ENCODE results near the gene SLC9A9. TPM values are rescaled to one million over a fixed set of nuclear protein-coding genes. Genes with fewer than 3 reads are reported as not detected.

The SLC9A9 gene
- polyA plus RNA-seq, 1 experiment: 13.4 TPM

GRCh38 chr3:143819890-143820289, 28.4 kb downstream of the SLC9A9 start:
- no peak for DNase-seq (ENCODE audit: low read depth, low spot score)
- Histone ChIP-seq H3K27ac (ENCODE audit: low read depth, low read length) (no peak overlapping the region), H3K4me3 (ENCODE audit: low read depth, low read length) (no peak overlapping the region), H3K9me3 (ENCODE audit: control insufficient read depth, insufficient read depth, low read length) (no peaks in the 10 kb centered on the region), H3K27me3 (ENCODE audit: control insufficient read depth, insufficient read depth, low read length) (no peaks in the 10 kb centered on the region)
- TF ChIP-seq, protein P1, sequence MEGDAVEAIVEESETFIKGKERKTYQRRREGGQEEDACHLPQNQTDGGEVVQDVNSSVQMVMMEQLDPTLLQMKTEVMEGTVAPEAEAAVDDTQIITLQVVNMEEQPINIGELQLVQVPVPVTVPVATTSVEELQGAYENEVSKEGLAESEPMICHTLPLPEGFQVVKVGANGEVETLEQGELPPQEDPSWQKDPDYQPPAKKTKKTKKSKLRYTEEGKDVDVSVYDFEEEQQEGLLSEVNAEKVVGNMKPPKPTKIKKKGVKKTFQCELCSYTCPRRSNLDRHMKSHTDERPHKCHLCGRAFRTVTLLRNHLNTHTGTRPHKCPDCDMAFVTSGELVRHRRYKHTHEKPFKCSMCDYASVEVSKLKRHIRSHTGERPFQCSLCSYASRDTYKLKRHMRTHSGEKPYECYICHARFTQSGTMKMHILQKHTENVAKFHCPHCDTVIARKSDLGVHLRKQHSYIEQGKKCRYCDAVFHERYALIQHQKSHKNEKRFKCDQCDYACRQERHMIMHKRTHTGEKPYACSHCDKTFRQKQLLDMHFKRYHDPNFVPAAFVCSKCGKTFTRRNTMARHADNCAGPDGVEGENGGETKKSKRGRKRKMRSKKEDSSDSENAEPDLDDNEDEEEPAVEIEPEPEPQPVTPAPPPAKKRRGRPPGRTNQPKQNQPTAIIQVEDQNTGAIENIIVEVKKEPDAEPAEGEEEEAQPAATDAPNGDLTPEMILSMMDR (IDR thresholded peaks at IDR 0.05; ENCODE audit: low read depth, low read length): no peak
- ChIA-PET CTCF (no interaction called here), POLR2A (no interaction called here)

GRCh38 chr3:143814443-143814889, 33.8 kb downstream of the SLC9A9 start:
- Histone ChIP-seq H3K27me3 (ENCODE audit: control insufficient read depth, insufficient read depth, low read length) (no peaks in the 10 kb centered on the region), H3K9me3 (ENCODE audit: control insufficient read depth, insufficient read depth, low read length) (no peaks in the 10 kb centered on the region), H3K27ac (ENCODE audit: low read depth, low read length) (no peak overlapping the region), H3K4me3 (ENCODE audit: low read depth, low read length) (no peak overlapping the region)
- POLR2A ChIA-PET: no interaction called here
- TF ChIP-seq, protein P1 (IDR thresholded peaks at IDR 0.05; ENCODE audit: low read depth, low read length): no peak
- CTCF ChIA-PET: interaction anchor here (0.5 kb wide), 1 partner anchor 412 kb away, joined by 7 read pairs; no protein-coding TSS in a partner anchor
- DNase-seq (ENCODE audit: low read depth, low spot score): no peak

- ChIA-PET CTCF (no interaction called here), POLR2A (no interaction called here)
- Histone ChIP-seq H3K27ac (ENCODE audit: low read depth, low read length) (no peak overlapping the region), H3K4me3 (ENCODE audit: low read depth, low read length) (no peak overlapping the region), H3K9me3 (ENCODE audit: control insufficient read depth, insufficient read depth, low read length) (no peaks in the 10 kb centered on the region), H3K27me3 (ENCODE audit: control insufficient read depth, insufficient read depth, low read length) (no peaks in the 10 kb centered on the region)
- TF ChIP-seq, protein P1 (IDR thresholded peaks at IDR 0.05; ENCODE audit: low read depth, low read length): no peak
- DNase-seq (ENCODE audit: low read depth, low spot score): no peak
Observed at GRCh38 chr3:143812481-143812880, 35.8 kb downstream of the SLC9A9 start.

- CTCF ChIA-PET: no interaction called here
Observed at GRCh38 chr3:143811602-143812001, 36.7 kb downstream of the SLC9A9 start.

GRCh38 chr3:143810953-143811265, 37.4 kb downstream of the SLC9A9 start:
- Histone ChIP-seq H3K27ac (ENCODE audit: low read depth, low read length) (no peak overlapping the region), H3K9me3 (ENCODE audit: control insufficient read depth, insufficient read depth, low read length) (no peaks in the 10 kb centered on the region), H3K4me3 (ENCODE audit: low read depth, low read length) (no peak overlapping the region), H3K27me3 (ENCODE audit: control insufficient read depth, insufficient read depth, low read length) (no peaks in the 10 kb centered on the region)
- ChIA-PET POLR2A (no interaction called here), CTCF (no interaction called here)
- TF ChIP-seq, protein P1 (IDR thresholded peaks at IDR 0.05; ENCODE audit: low read depth, low read length): no peak
- DNase-seq (ENCODE audit: low read depth, low spot score): no peak

More at GRCh38 chr3:143811602-143812001, 36.7 kb downstream of the SLC9A9 start:
- TF ChIP-seq, protein P1 (IDR thresholded peaks at IDR 0.05; ENCODE audit: low read depth, low read length): no peak
- H3K9me3 ChIP-seq (ENCODE audit: control insufficient read depth, insufficient read depth, low read length): no peaks in the 10 kb centered on the region
- no peak overlapping the region for H3K27ac ChIP-seq (ENCODE audit: low read depth, low read length)
- POLR2A ChIA-PET: no interaction called here
- no peaks in the 10 kb centered on the region for H3K27me3 ChIP-seq (ENCODE audit: control insufficient read depth, insufficient read depth, low read length)
- no peak for DNase-seq (ENCODE audit: low read depth, low spot score)
- H3K4me3 ChIP-seq (ENCODE audit: low read depth, low read length): no peak overlapping the region

Measured in AG04450 (cell line).